ENCODE data around the gene CADPS2. TPM values are rescaled to one million over a fixed set of nuclear protein-coding genes. Genes with fewer than 3 reads are reported as not detected.

The CADPS2 gene
- polyA plus RNA-seq, 1 donor (not counting 4 experiments of a cell fraction or from before 2014, with no cell fraction given), result 0.35 TPM

DNA sequence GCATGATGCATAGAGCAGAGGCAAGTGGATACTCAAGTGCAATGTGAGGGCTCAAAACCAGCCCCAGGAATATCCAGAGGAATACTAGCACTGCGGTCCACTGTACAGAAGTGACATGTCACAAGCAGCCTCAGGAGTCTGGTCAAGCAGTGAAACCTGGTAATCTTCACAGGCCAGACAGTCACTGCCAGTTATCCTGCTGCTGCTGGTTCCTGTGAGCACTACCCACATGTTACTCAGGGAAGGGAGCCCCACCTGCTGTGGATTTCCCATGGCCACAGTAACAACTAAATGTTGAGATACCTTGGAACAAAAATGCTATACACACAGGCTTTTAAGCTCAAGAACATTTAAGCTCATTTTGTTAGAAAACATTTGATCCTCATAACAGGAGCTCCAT lies 290.4 kb downstream of the CADPS2 start:
- Histone ChIP-seq H3K9ac (ENCODE audit: control insufficient read depth, extremely low read depth, insufficient read depth, low read length) (no peak overlapping the region), H4K20me1 (ENCODE audit: control insufficient read depth, extremely low read depth, insufficient read depth, low read length) (no peaks in the 10 kb centered on the region), H3K4me3 (ENCODE audit: control insufficient read depth in 2 of 3, extremely low read depth in 1 of 3, insufficient read depth in 2 of 3, low read depth in 1 of 3, low read length in 3 of 3) (no peak overlapping the region), H3K4me1 (ENCODE audit: control insufficient read depth, extremely low read depth, insufficient read depth, low read length) (no peaks in the 10 kb centered on the region), H3K9me3 (ENCODE audit: control insufficient read depth, low read depth, low read length) (no peaks in the 10 kb centered on the region), H3K4me2 (ENCODE audit: control insufficient read depth, extremely low read depth, insufficient read depth, low read depth, low read length) (no peak overlapping the region), H3K9me1 (ENCODE audit: control insufficient read depth, extremely low read depth, insufficient read depth, low read length) (no peaks in the 10 kb centered on the region), H2AFZ (ENCODE audit: control insufficient read depth, low read length) (no peak overlapping the region), H3K27me3 (ENCODE audit: control insufficient read depth, extremely low read depth, insufficient read depth, low read length) (no peaks in the 10 kb centered on the region), H3K79me2 (ENCODE audit: control insufficient read depth, insufficient read depth, low read length) (no peaks in the 10 kb centered on the region), H3K27ac (ENCODE audit: control insufficient read depth, insufficient read depth, low read length) (no peak overlapping the region), H3K36me3 (ENCODE audit: control insufficient read depth in 2 of 2, extremely low read depth in 1 of 2, insufficient read depth in 2 of 2, low read length in 2 of 2) (no peaks in the 10 kb centered on the region)
- TF ChIP-seq EZH2 (IDR thresholded peaks at IDR 0.05; ENCODE audit: low read length), result no peak
- TF ChIP-seq, protein P1, sequence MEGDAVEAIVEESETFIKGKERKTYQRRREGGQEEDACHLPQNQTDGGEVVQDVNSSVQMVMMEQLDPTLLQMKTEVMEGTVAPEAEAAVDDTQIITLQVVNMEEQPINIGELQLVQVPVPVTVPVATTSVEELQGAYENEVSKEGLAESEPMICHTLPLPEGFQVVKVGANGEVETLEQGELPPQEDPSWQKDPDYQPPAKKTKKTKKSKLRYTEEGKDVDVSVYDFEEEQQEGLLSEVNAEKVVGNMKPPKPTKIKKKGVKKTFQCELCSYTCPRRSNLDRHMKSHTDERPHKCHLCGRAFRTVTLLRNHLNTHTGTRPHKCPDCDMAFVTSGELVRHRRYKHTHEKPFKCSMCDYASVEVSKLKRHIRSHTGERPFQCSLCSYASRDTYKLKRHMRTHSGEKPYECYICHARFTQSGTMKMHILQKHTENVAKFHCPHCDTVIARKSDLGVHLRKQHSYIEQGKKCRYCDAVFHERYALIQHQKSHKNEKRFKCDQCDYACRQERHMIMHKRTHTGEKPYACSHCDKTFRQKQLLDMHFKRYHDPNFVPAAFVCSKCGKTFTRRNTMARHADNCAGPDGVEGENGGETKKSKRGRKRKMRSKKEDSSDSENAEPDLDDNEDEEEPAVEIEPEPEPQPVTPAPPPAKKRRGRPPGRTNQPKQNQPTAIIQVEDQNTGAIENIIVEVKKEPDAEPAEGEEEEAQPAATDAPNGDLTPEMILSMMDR (optimal IDR thresholded peaks at IDR 0.05 in 1 of 3, IDR thresholded peaks at IDR 0.05 in 1 of 3, conservative IDR thresholded peaks at IDR 0.05 in 1 of 3; ENCODE audit: extremely low read depth in 1 of 3, insufficient read depth in 2 of 3, low read length in 3 of 3), result no peak
- dilution Hi-C loops (cut with MboI; ENCODE audit: extremely low pct_ligation_motif_present, low sequenced_read_pairs), result no loop called here
- DNase-seq (ENCODE audit: low read depth, low spot score) (no peak), FAIRE-seq (no peak)

DNA sequence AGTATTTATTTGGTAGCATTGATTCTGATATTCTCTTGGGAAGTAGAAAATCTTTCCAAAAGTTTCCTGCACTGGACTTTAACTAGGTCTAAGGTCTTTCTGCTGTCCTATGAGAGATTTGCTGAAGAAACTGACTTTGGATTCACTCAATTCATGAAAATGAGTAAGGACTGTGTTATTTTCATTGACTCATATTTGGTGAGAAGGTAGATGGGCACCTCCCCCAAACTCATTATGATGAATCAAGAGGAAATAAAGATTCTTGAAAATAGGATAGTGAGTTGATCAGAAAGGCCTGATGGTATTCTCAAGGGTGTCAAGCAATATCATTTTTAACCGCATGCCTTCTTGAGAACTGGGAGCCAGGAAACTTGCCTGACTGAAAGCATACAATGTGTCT lies 297.6 kb downstream of the CADPS2 start:
- dilution Hi-C loops (cut with MboI; ENCODE audit: extremely low pct_ligation_motif_present, low sequenced_read_pairs), result no loop called here
- H3K27me3 ChIP-seq (ENCODE audit: control insufficient read depth, extremely low read depth, insufficient read depth, low read length), result no peaks in the 10 kb centered on the region
- no peaks in the 10 kb centered on the region for H3K4me1 ChIP-seq (ENCODE audit: control insufficient read depth, extremely low read depth, insufficient read depth, low read length)
- H3K36me3 ChIP-seq (ENCODE audit: control insufficient read depth in 2 of 2, extremely low read depth in 1 of 2, insufficient read depth in 2 of 2, low read length in 2 of 2), result no peaks in the 10 kb centered on the region
- H2AFZ ChIP-seq (ENCODE audit: control insufficient read depth, low read length), result no peak overlapping the region
- no peaks in the 10 kb centered on the region for H3K9me3 ChIP-seq (ENCODE audit: control insufficient read depth, low read depth, low read length)
- no peaks in the 10 kb centered on the region for H3K79me2 ChIP-seq (ENCODE audit: control insufficient read depth, insufficient read depth, low read length)
- no peaks in the 10 kb centered on the region for H4K20me1 ChIP-seq (ENCODE audit: control insufficient read depth, extremely low read depth, insufficient read depth, low read length)
- H3K9ac ChIP-seq (ENCODE audit: control insufficient read depth, extremely low read depth, insufficient read depth, low read length), result no peak overlapping the region
- H3K27ac ChIP-seq (ENCODE audit: control insufficient read depth, insufficient read depth, low read length), result no peak overlapping the region
- DNase-seq (ENCODE audit: low read depth, low spot score) (no peak), FAIRE-seq (no peak)
- H3K9me1 ChIP-seq (ENCODE audit: control insufficient read depth, extremely low read depth, insufficient read depth, low read length), result no peaks in the 10 kb centered on the region
- TF ChIP-seq, protein P1 (optimal IDR thresholded peaks at IDR 0.05 in 1 of 3, IDR thresholded peaks at IDR 0.05 in 1 of 3, conservative IDR thresholded peaks at IDR 0.05 in 1 of 3; ENCODE audit: extremely low read depth in 1 of 3, insufficient read depth in 2 of 3, low read length in 3 of 3), result no peak
- no peak for TF ChIP-seq EZH2 (IDR thresholded peaks at IDR 0.05; ENCODE audit: low read length)
- no peak overlapping the region for H3K4me3 ChIP-seq (ENCODE audit: control insufficient read depth in 2 of 3, extremely low read depth in 1 of 3, insufficient read depth in 2 of 3, low read depth in 1 of 3, low read length in 3 of 3)
- H3K4me2 ChIP-seq (ENCODE audit: control insufficient read depth, extremely low read depth, insufficient read depth, low read depth, low read length), result no peak overlapping the region

Measured in keratinocyte (primary cell).